Tibial nerve (tissue), 3 donors: ENCODE results near the gene IGSF6.

Experiments used
- CTCF ChIP-seq, 5 experiments: fragments of 200-600 bp in 3 of 5; fragments of 450-650 bp in 2 of 5; sonication (generic) in 3 of 5; IDR thresholded peaks; one replicate each; pipeline ENCODE4 v1.5.1; 2016 to 2019; ENCODE audit warnings: antibody characterized with exemption in 5 of 5, mild to moderate bottlenecking in 3 of 5, moderate library complexity in 2 of 5
- POLR2A ChIP-seq, 2 donors: fragments of 450-650 bp; IDR thresholded peaks; one replicate each; pipeline ENCODE4 v1.6.1; 2017; ENCODE audit warnings: antibody characterized with exemption in 2 of 2, mild to moderate bottlenecking in 2 of 2, moderate library complexity in 2 of 2

- TF ChIP-seq CTCF (IDR thresholded peaks at IDR 0.05): no peak
- no peak for TF ChIP-seq POLR2A (IDR thresholded peaks at IDR 0.05)
Measured at GRCh38 chr16:21659124-21659523, 6.7 kb upstream of the IGSF6 start.
